Hematopoietic multipotent progenitor cell treated with erythropoietin and hydrocortisone succinate and interleukin-3 and kit ligand, for 15 days (in vitro differentiated cells): ENCODE measurements around the gene NAA15.
A peak's percentile ranks its signal among the peaks of the same experiment; 100 is the strongest.
"Not testable (repeated sequence)": the region's sequence is repeated elsewhere in the genome, so short reads cannot be mapped to it uniquely, and the experiment has no call there.

Experiments
- DNase-seq: peaks from one replicate; pipeline ENCODE4 v3.0.0-alpha.2; 2015; ENCODE audit warnings: low spot score

The NAA15 gene

GRCh38 chr4:139297001-139297410, 4.3 kb upstream of the NAA15 start:
- no peak for DNase-seq

GRCh38 chr4:139299536-139299935, 1.8 kb upstream of the NAA15 start:
- DNase-seq: no peak

GRCh38 chr4:139300431-139301112, 733 bp upstream of the NAA15 start:
- peak; percentile 60 for DNase-seq

GRCh38 chr4:139301821-139302611, 711 bp downstream of the NAA15 start, which contains the start of gene NDUFC1:
Gene NDUFC1 (minus strand): TSS chr4:139302477. CDS start chr4:139295798, 6,679 bp downstream.
- peak; percentile 44 for DNase-seq

DNA sequence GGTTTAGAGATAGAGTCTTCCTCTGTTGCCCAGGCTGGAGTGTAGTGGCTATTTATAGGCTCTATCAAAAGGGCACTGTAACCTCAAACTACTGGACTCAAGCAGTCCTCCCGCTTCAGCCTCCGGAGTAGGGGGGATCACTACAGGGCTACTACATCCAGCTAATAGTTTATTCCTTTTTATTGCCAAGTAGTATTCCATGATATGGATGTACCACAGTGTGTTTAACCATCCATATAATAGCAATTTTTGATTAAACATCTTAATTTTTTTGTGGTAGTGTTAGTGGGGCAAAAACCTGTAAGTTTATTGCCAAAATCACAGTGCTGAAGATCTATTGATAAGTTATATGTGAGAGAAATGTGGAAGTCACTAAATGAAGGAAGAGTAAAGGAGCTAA, 3.6 kb downstream of the NAA15 start:
- no peak for DNase-seq

DNA sequence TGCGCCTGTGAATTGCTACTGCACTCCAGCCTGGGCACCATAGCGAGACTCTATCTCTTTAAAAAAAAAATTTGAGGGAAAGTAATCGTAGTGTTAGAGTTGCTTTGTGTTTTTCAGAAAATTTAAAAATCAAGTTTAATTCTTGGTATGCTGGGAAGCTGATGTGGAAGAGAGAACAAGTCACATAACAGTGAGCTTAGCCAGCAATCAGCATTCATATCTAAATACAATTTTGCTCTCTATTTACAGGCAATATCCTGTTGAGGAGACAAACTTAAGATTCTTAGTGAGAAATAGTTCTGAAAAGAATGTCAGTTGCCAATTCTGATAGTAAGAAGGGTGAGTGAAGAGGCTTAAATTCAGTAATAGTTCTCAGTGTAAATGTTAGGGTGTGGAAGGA, 10.6 kb downstream of the NAA15 start:
- no peak for DNase-seq

DNA sequence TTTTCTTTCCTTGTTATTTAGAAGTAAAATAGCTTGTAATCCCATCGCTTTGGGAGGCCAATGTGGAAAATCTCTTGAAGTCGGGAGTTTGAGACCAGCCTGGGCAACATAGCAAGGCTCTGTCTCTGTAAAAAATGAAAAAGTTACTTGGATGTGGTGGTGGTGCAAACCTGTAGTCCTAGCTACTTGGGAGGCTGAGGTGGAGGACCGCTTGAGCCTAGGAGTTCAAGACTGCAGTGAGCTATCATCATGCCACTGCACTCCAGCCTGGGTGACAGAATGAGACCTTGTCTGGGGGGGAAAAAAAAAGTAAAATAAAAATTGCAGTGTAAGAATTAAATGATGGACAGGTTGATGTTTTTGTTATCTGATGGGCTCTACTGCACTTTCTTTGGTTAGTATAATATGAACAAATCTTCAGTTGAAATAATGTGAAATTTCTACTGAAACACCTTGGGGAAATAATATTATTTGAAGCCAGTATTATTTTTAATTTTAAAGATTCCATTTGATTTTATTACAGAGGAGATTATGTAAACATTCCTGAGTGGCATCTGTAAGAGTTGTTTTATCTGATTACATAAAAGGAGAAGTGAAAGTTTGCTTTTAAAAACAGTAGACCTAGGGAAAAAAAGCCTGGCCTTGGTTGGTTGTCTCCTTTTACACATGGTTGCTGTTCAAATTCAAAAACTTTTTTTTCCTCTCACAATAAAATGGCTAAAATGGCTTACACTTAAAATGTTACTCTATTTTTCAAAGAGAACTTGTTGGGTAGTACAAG, 11.4 kb downstream of the NAA15 start:
- no peak for DNase-seq

GRCh38 chr4:139313414-139313813, 12.1 kb downstream of the NAA15 start:
- DNase-seq: not testable (repeated sequence)

- DNase-seq: no peak
Measured at GRCh38 chr4:139314047-139314800, 12.9 kb downstream of the NAA15 start.

- peak; percentile 34 for DNase-seq
Measured at GRCh38 chr4:139315221-139315675, 13.9 kb downstream of the NAA15 start.

GRCh38 chr4:139316733-139317132, 15.4 kb downstream of the NAA15 start:
- DNase-seq: no peak

GRCh38 chr4:139317635-139318034, 16.3 kb downstream of the NAA15 start:
- no peak for DNase-seq

GRCh38 chr4:139319571-139319970, 18.3 kb downstream of the NAA15 start:
- DNase-seq: no peak

GRCh38 chr4:139322070-139322469, 20.8 kb downstream of the NAA15 start:
- not testable (repeated sequence) for DNase-seq

DNA sequence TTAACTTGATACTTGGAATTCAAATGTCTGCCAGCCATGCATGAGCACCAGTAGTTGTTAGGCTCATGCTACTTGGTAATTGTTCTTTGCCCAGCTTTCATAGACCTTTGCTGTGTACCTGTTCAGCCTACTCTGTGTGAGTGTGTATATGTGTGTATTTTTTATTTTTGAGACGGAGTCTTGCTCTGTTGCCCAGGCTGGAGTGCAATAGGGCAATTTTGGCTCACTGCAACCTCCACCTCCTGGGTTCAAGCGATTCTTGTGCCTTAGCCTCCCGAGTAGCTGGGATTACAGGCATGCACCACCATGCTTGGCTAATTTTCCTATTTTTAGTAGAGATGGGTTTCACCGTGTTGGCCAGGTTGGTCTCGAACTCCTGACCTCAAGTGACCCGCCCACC, 21.2 kb downstream of the NAA15 start:
- not testable (repeated sequence) for DNase-seq

- DNase-seq: no peak
Measured at GRCh38 chr4:139324620-139325019, 23.3 kb downstream of the NAA15 start.

DNA sequence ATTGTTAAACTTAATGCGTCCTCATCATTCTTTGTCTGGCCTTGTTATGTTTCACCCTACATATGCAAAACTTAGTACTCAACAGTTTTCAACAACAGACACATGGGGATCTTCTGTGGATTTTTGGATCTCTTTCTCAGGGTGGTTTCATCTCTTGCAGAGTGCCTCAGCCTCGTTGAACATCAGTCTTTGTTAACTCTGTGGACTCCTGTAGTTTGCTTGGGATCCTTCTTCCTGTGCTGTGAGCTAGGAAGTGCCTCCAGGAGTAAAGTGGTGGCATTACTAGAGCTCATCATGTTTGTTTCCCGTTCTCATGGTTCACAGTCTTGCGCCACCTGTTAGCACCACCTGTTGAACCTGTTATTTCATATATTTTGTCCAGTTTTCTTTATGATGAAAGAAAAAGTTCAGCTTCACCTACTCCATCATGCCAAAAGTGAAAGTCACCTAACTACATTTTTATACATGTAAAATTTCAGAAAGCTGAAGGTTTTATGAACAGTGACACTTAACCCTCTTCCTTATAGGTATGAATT, 28.4 kb downstream of the NAA15 start:
- DNase-seq: no peak

- no peak for DNase-seq
Measured at GRCh38 chr4:139330283-139330682, 29.0 kb downstream of the NAA15 start.

- no peak for DNase-seq
Measured at GRCh38 chr4:139331185-139331584, 29.9 kb downstream of the NAA15 start.

DNA sequence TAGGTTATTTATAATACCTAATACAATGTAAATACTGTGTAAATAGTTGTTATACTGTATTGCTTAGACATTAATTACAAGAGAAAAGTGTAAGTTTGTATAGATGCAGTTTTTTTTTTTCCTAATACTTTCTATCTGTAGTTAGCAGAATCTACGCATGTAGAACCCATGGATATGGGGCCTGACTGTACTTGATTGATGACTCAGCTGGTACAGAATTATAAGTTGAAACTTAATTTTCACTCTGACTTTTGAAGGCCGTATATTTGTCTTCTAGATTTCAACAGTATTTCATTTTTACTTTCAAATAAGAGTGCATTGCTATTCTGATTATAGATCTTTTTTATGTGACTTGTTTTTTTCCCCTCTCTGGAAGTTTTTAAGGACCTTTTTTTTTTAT, 31.7 kb downstream of the NAA15 start:
- no peak for DNase-seq

- DNase-seq: peak; percentile 16
Measured at GRCh38 chr4:139337612-139338011, 36.3 kb downstream of the NAA15 start.
